ENCODE measurements around the gene EYA2. TPM values are rescaled to one million over a fixed set of nuclear protein-coding genes. Genes with fewer than 3 reads are reported as not detected.

The EYA2 gene
- total RNA-seq, 1 experiment from 2014 or later = not detected

DNA sequence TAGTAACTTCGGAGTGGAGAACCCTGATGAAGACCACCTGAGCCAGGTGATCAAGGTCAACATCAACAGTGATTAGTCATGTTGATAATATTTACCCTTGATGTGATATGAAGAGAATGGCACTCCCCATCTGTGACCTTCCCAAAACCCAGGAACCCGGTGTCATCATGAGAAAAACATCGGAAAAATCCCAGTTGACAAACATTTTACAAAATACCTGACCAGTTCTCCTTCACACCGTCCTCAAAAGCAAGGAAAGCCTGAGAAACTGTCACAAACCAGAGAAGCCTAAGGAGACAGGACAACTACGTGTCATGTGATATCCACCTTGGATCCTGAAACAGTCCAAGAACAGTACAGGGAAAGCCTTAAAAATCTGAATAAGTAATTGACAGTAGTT lies 264.5 kb downstream of the EYA2 start:
- Histone ChIP-seq H3K4me1 (ENCODE audit: insufficient read depth, low read length, poor library complexity, severe bottlenecking) (no peaks in the 10 kb centered on the region), H3K9me3 (ENCODE audit: low read depth, low read length, poor library complexity, severe bottlenecking) (no peaks in the 10 kb centered on the region), H3K36me3 (ENCODE audit: insufficient read depth, low read length, poor library complexity, severe bottlenecking) (no peaks in the 10 kb centered on the region), H3K27me3 (replicated peaks; ENCODE audit: insufficient read depth, low read depth, low read length, poor library complexity) (no peaks in the 10 kb centered on the region), H3K27ac (ENCODE audit: low read depth, low read length, poor library complexity, severe bottlenecking) (no peak overlapping the region), H3K4me3 (ENCODE audit: low read depth, low read length, poor library complexity, severe bottlenecking) (no peak overlapping the region)
- TF ChIP-seq, protein P1, sequence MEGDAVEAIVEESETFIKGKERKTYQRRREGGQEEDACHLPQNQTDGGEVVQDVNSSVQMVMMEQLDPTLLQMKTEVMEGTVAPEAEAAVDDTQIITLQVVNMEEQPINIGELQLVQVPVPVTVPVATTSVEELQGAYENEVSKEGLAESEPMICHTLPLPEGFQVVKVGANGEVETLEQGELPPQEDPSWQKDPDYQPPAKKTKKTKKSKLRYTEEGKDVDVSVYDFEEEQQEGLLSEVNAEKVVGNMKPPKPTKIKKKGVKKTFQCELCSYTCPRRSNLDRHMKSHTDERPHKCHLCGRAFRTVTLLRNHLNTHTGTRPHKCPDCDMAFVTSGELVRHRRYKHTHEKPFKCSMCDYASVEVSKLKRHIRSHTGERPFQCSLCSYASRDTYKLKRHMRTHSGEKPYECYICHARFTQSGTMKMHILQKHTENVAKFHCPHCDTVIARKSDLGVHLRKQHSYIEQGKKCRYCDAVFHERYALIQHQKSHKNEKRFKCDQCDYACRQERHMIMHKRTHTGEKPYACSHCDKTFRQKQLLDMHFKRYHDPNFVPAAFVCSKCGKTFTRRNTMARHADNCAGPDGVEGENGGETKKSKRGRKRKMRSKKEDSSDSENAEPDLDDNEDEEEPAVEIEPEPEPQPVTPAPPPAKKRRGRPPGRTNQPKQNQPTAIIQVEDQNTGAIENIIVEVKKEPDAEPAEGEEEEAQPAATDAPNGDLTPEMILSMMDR (conservative IDR thresholded peaks at IDR 0.05; ENCODE audit: low read depth, low read length) = no peak
- no peak for TF ChIP-seq EZH2 (IDR thresholded peaks at IDR 0.05; ENCODE audit: borderline replicate concordance, low read depth, low read length, poor library complexity, severe bottlenecking)
- CTCF ChIA-PET = no interaction called here
- no peak for DNase-seq (ENCODE audit: low spot score)
- BruUV-seq (replicated peaks) = no TSS peak
- intact Hi-C loops (cut with micrococcal nuclease; ENCODE audit: unreplicated experiment) = no loop called here
- POLR2A ChIA-PET (ENCODE audit: low non-redundant PET) = no interaction called here

DNA sequence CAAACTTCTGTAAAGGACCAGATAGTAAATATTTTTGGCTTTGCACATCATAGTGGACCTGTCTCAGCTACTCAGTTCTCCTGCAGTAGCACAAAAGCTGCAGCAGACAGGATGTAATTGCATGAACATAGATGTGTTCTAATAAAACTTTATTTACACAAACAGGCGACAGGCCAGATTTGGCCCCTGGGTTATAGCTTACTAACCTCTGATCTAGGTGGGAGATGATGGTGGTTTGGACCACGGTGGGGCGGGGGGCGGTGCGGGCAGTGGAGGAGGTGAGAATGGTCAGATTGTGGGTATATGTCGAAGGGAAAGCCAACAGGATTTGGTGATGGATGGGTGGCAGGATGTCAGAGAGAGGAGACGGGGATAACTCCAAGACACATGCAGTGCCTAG lies 265.6 kb downstream of the EYA2 start:
- BruUV-seq (replicated peaks) = no TSS peak
- Histone ChIP-seq H3K27me3 (replicated peaks; ENCODE audit: insufficient read depth, low read depth, low read length, poor library complexity) (no peaks in the 10 kb centered on the region), H3K36me3 (ENCODE audit: insufficient read depth, low read length, poor library complexity, severe bottlenecking) (no peaks in the 10 kb centered on the region), H3K4me3 (ENCODE audit: low read depth, low read length, poor library complexity, severe bottlenecking) (no peak overlapping the region), H3K27ac (ENCODE audit: low read depth, low read length, poor library complexity, severe bottlenecking) (no peak overlapping the region), H3K4me1 (ENCODE audit: insufficient read depth, low read length, poor library complexity, severe bottlenecking) (no peaks in the 10 kb centered on the region), H3K9me3 (ENCODE audit: low read depth, low read length, poor library complexity, severe bottlenecking) (no peaks in the 10 kb centered on the region)
- TF ChIP-seq, protein P1 (conservative IDR thresholded peaks at IDR 0.05; ENCODE audit: low read depth, low read length) = no peak
- no peak for TF ChIP-seq EZH2 (IDR thresholded peaks at IDR 0.05; ENCODE audit: borderline replicate concordance, low read depth, low read length, poor library complexity, severe bottlenecking)
- CTCF ChIA-PET = interaction anchor here (0.6 kb wide), 1 partner anchor 46 kb away, joined by 3 read pairs; no protein-coding TSS in a partner anchor
- intact Hi-C loops (cut with micrococcal nuclease; ENCODE audit: unreplicated experiment) = no loop called here
- POLR2A ChIA-PET (ENCODE audit: low non-redundant PET) = no interaction called here
- no peak for DNase-seq (ENCODE audit: low spot score)

DNA sequence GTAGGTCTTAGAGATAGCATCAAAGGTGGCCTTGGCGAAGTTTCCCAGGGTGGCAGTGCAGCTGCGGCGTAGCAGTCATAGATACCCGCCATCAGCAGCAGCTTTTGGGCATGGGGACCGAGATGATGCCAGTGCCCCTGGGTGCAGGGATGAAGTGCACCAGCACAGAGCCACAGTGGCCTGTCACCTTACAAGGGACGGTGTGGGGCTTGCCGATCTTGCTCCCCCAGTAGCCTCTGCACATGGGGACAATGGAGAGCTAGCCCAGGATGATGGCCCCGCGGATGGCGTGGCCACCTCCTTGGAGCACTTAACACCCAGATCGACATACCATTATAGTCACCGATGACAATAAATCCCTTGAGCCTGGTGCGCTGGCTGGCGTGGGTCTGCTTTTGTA lies 266.3 kb downstream of the EYA2 start:
- DNase-seq (ENCODE audit: low spot score) = no peak
- Histone ChIP-seq H3K4me1 (ENCODE audit: insufficient read depth, low read length, poor library complexity, severe bottlenecking) (no peaks in the 10 kb centered on the region), H3K9me3 (ENCODE audit: low read depth, low read length, poor library complexity, severe bottlenecking) (no peaks in the 10 kb centered on the region), H3K36me3 (ENCODE audit: insufficient read depth, low read length, poor library complexity, severe bottlenecking) (no peaks in the 10 kb centered on the region), H3K27ac (ENCODE audit: low read depth, low read length, poor library complexity, severe bottlenecking) (no peak overlapping the region), H3K4me3 (ENCODE audit: low read depth, low read length, poor library complexity, severe bottlenecking) (no peak overlapping the region), H3K27me3 (replicated peaks; ENCODE audit: insufficient read depth, low read depth, low read length, poor library complexity) (no peaks in the 10 kb centered on the region)
- ChIA-PET POLR2A (ENCODE audit: low non-redundant PET) (no interaction called here), CTCF (no interaction called here)
- TF ChIP-seq EZH2 (IDR thresholded peaks at IDR 0.05; ENCODE audit: borderline replicate concordance, low read depth, low read length, poor library complexity, severe bottlenecking) = no peak
- TF ChIP-seq, protein P1 (conservative IDR thresholded peaks at IDR 0.05; ENCODE audit: low read depth, low read length) = no peak
- BruUV-seq (replicated peaks) = no TSS peak
- intact Hi-C loops (cut with micrococcal nuclease; ENCODE audit: unreplicated experiment) = no loop called here

Data from A673 (cell line).